ENCODE data around the gene FBXL15. TPM values are rescaled to one million over a fixed set of nuclear protein-coding genes. Genes with fewer than 3 reads are reported as not detected.
A peak's percentile ranks its signal among the peaks of the same experiment; 100 is the strongest.

The FBXL15 gene
- total and polyA plus RNA-seq, 2 of the 13 experiments (the other 11 are each of a cell fraction or from before 2014, with no cell fraction given), result 4.3 to 8.3 TPM

DNA sequence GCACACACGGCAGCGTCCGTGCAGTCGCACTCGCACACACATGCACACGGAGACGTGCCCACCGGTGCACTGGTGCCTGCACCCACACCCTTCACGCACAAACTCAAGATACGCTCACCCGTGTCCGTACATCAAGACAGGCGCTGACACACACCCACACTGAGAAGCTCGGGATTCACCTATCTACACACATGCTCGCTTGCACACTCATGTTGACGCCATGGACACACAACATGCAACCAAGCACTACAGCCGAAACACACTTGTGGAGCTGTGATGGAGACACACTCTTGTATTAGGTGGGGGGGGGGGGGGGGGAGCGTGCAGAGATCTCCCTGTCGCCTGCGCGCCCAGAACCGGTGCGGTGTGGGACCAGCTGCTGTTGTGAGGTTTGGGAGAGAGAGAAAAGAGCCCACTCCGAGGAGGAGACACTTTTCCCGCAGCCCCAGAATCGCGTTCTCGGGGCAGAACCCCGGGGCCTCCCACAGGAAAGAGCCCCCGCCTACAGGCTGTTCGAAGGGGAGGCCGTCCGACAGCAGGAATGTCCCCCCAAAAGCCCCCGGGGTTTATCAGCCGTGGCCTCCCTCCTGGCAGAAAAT, 25.7 kb upstream of the FBXL15 start (continued):
- TF ChIP-seq SIX4 (CRISPR knock-in tag; IDR thresholded peaks at IDR 0.05) (no peak), RARA (CRISPR knock-in tag; IDR thresholded peaks at IDR 0.05) (no peak), SMAD3 (CRISPR knock-in tag; IDR thresholded peaks at IDR 0.05) (no peak), ZNF678 (CRISPR knock-in tag; IDR thresholded peaks at IDR 0.05) (no peak), KLF15 (CRISPR knock-in tag; IDR thresholded peaks at IDR 0.05; ENCODE audit: borderline replicate concordance) (no peak), ZNF510 (CRISPR knock-in tag; IDR thresholded peaks at IDR 0.05; ENCODE audit: low read depth) (no peak), ZNF776 (CRISPR knock-in tag; IDR thresholded peaks at IDR 0.05) (no peak), PRMT3 (CRISPR knock-in tag; IDR thresholded peaks at IDR 0.05; ENCODE audit: borderline replicate concordance, low read depth) (no peak), NCOR1 (IDR thresholded peaks at IDR 0.05; ENCODE audit: borderline replicate concordance, low read length) (no peak), ZBTB4 (CRISPR knock-in tag; IDR thresholded peaks at IDR 0.05; ENCODE audit: borderline replicate concordance) (0 out of 2 replicates have a peak, but pooled peaks have one; percentile 7), ZNF646 (CRISPR knock-in tag; IDR thresholded peaks at IDR 0.05) (peak; percentile 85; the same call in 1 of the 2 replicates), ATF7 (IDR thresholded peaks at IDR 0.05) (no peak), ATF7 (CRISPR knock-in tag; IDR thresholded peaks at IDR 0.05) (no peak), CREM (IDR thresholded peaks at IDR 0.05) (no peak), CREM (CRISPR knock-in tag; IDR thresholded peaks at IDR 0.05) (no peak), ATF1 (CRISPR knock-in tag; IDR thresholded peaks at IDR 0.05) (no peak), ZNF572 (CRISPR knock-in tag; IDR thresholded peaks at IDR 0.05) (no peak)
- TF ChIP-seq, protein P1, sequence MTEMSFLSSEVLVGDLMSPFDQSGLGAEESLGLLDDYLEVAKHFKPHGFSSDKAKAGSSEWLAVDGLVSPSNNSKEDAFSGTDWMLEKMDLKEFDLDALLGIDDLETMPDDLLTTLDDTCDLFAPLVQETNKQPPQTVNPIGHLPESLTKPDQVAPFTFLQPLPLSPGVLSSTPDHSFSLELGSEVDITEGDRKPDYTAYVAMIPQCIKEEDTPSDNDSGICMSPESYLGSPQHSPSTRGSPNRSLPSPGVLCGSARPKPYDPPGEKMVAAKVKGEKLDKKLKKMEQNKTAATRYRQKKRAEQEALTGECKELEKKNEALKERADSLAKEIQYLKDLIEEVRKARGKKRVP (CRISPR knock-in tag; IDR thresholded peaks at IDR 0.05), result 0 out of 4 replicates have a peak, but pooled peaks of 1 of the 2 experiments have one; percentile 17

All from HepG2 (cell line).